Measurements from ENCODE around the gene KMT5C.

KMT5C gene

DNA sequence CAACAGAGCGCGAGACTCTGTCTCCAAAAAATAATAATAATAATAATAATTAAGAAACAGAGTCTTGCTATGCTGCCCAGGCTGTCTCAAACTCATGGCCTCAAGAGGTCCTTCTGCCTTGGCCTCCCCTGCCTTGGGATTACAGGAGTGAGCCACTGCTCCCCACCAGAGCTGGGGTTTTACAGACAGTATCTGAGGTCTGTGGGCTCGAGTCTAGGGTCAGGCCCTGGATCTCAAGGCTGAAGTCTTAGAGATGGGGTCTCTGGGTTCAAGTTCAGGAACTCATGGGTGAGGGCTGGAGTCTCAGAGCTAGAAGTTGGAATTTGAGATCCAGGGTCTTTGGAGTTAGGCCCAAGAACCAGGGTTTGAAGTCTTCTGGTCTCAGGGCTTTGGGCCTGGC lies 27.1 kb downstream of the KMT5C start:
- DNase-seq (ENCODE audit: low read depth in 1 of 2, low spot score in 1 of 2), result no peak

DNA sequence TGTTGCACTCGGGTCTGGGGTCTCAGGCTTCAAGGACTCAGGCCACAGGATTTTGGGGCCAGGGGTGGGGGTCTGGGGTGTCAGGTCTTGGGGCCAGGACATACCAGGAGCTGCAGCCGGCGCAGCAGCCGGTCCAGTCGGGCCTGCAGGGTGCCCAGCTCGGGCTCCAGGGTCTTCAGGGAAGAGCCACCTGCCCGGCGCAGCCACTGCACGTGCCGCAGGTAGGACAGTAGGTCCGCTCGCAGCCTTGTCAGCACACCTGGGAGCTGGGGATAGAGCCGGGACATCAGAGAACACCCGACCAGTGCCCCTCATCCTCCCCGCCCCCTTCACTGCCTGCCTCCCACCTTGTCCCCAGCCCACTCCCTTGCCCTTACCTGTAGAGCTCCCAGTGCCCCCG lies 28.4 kb downstream of the KMT5C start:
- DNase-seq (ENCODE audit: low read depth in 1 of 2, low spot score in 1 of 2), result no peak

DNA sequence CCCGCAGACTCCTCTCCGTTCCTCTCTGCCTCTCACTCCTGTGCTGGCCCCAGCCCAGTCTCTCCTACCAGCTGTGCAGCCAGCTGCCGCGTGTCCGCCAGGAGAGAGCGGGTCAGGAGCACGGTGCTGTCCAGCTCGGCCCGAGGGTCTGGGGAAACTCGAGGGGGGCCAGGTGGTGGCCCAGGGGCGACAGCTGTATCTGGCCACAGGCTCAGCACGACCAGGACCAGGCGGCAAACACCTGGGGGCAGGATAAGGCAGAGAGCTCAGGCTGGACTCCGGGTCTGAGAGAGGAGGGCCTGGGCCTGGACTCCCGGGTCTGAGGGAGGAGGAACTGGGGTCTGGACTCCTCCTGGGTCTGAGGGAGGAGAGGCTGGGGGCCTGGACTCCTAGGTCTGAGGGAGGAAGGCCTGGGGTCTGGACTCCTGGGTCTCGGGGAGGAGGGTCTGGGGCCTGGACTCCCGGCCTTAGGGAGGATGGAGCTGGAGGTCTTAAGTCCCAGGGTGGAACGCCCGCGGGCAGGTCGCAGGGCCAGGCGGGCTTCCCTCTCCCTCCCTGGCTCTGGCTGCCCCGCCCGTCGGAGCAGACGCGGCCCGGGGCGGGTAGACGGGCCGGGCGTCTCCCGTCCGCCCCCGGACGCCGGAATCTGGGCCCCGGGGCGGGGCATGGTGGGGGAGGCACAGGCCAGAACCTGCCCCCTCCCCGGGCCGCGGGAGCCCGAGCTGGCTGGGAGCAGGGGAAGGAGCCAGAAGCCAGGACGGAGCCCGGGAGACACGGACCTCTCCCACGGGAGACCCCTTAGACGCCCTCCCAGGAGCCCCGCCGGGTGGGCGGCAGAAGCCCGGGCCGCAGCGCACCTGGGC lies 29.3 kb downstream of the KMT5C start:
- no peak for DNase-seq (ENCODE audit: low read depth in 1 of 2, low spot score in 1 of 2)

DNA sequence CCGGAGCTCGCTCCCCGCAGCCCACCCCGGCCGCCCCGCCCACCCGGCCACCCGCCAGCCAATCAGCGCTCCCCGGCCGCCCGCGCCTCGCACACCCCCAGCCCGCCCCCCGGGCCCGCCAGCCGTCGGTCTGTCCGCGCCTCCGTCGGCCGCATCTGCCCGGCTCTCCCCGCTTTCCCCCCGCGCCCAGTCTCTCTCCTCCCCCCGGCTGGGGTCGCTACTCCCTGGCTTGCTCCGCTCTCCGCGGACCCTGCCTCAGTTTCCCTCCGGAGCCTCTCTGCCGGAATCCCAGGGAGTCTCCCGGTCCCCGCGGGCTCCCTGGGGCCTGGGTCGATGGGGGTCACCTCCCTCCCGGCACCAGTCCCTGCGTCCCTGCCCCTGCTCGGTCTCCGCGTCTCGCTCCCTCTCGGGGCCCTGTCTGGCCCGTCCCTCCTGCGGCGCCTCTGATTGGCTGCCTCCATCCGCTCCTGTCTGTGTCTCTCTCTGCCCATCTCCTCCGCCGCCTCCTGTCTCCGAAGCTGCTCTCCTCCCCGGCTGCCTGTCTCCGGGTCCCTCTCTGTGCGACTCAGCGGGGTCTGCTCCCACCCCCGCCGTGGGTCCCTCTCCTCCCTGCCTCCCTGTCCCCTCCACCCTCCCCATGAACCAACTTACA lies 30.1 kb downstream of the KMT5C start:
- DNase-seq (ENCODE audit: low read depth in 1 of 2, low spot score in 1 of 2), result no peak

DNA sequence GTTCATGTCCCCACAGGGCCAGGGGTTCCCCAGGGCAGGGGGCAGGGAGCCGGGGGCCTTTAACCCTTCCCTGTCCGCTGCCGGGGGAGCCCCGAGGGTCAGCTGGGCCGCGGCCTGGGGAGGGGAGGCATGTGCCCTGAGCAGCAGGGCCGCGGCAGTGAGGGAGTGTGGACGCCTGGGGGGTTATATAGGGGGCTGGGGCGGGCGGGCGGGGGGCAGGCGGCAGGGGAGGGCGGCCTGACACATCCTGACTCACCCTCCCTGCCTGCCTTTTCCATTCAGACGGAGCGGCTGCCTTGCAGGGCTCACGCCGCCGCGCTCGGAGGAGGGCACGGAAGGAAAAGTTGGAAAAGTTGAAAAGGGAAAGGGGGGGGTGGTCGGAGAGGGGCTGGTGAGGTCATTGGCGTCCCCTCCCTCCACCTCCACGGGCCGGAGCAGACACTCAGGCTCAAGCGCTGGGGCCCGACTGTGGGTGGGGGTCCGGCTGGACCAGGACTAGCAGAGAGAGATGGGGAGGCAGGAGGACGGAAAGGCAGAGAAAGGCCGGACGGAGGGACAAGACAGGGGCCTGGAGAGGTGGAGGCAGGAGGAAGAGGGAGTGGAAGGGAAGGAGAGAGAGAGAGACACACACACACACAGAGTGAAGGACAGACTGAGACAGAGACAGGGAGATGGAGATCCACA lies 30.8 kb downstream of the KMT5C start, which contains the start of gene IL11:
IL11 (minus strand) TSS at position 159 of the 684 bp plus-strand sequence; CDS start at position 6, 153 bp downstream.
- DNase-seq (ENCODE audit: low read depth in 1 of 2, low spot score in 1 of 2), result no peak

DNA sequence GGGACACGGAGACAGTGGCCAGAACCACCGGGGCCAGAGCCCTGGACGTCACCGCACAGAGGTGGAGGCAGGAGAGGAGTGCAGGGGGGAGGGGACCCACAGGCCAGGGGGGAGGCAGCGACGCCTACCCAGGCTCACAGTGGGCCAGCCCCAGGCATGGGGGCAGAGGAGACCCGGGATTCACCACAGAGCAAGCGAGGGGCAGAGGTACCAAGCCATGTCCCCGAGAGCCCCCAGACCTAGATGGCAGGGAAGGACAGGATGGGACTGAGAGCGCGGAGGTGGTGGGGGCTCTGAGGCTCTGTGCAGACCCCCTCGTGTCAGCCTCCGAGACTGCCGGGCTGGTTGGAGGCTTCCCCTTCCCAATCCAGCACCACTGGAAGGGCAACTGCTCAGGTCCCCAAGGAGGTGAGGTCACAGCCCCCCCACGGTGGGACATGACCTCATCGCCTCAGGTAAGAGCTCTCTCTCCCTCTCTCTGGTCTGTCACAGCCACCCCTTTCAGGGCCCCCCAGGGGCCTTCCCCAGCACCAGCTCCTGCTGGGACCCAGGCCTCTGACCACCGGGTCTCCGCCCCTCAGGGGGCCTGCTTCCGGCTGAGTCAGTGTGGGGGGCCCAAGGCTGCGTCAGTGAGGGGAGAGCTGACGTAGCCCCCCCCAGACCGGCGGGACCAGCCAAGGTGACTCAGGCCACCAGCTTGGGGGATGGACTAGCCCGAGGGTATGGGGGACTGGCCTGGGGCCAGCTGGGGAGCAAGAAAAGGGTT lies 32.8 kb downstream of the KMT5C start:
- no peak for DNase-seq (ENCODE audit: low read depth in 1 of 2, low spot score in 1 of 2)

DNA sequence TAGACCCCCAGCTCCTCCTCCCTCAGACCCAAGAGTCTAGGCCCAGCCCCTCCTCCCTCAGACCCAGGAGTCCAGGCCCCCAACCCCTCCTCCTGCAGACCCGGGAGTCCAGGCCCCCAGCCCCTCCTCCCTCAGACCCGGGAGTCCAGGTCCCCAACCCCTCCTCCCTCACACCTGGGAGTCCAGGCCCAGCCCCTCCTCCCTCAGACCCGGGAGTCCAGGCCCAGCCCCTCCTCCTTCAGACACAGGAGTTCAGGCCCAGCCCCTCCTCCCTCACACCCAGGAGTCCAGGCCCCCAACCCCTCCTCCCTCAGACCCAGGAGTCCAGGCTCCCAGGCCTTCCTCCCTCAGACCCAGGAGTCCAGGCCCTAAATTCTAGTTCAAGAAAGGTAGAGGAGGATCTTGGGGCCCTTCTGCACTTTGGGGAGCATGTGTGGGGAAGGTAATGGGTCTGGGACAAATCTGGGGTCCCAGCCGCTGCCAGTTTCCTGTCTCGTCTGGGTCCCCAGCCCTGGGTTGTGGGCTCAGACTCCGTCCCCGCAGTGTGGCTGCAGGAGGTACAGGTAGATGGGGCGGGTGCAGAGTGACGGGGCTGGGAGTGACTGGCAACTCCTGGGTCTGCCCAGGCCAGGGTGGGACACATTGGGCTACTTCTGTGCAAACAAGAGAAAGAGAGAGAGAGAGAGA lies 33.8 kb downstream of the KMT5C start:
- no peak for DNase-seq (ENCODE audit: low read depth in 1 of 2, low spot score in 1 of 2)

DNA sequence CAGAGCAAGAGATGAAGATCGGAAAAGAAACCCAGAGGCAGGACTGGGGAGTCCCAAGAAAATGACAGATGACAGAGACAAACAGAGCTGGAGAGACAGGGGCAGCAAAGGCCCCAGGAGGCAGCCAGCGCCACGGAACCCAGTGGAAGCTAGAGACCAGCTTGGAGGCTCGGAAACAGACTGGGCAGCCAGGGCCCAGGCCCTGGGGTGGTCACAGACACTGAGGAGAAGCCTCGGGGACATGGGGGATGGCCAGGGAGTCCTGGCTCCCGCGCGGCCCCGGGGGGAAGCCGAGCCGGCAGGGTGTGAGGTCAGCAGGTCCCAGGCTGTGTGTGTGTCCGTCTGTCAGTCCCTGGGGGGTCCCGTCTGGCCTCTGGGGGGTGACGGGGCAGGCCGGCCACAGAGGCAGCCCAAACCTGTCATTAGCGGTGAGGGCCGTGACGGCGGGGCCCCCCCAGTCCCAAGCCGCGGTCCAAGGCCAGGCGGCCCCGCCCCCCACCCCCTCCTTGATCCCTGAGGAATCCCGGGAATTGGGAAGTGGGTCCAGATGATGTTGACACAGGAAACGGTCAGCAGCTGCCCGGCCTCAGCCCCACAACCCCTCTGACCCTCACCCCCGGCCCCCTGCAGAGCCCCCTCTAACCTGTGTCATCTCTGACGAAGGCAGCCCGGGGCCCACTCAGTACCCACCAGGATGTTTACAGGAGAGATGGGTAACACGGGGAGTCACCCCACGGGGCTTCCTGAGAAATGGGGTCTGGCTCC lies 34.5 kb downstream of the KMT5C start:
- DNase-seq (ENCODE audit: low read depth in 1 of 2, low spot score in 1 of 2), result no peak

DNA sequence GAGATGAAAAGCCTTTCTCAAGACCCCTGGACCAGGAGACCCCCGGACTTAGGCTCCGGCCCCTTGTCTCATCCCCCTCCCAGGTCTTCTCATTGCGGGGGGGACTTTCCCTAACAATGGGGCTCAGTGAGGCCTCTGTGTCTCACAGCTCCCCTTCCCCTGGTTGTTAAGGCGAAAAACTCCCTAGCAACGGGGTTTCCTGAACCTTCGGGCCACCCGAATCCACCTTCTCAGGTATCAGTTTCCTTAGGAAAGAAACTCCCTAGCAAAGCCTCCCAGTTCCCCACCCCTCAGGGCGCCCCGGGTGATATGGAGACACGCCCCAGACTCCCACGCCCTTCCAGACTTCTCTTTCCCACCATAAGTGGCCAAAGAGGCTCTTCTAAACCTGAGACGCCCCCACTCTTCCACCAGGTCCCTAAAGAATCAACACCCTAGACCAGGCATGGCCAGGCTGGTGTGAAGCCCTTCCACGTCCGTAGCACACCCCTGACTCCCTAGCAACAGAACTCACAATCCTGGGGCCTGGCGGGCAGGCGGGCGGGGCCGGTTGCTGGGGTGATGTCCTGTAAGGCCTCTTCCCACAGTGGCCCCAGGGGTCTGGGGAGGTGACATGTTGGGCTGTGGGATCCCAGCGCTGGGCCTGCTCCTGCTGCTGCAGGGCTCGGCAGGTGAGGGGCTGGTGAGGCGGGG lies 36.7 kb downstream of the KMT5C start, which contains the start of gene TMEM190:
TMEM190 (plus strand) TSS at position 586 of the 693 bp plus-strand sequence; CDS start at position 614, 28 bp downstream.
- DNase-seq (ENCODE audit: low read depth in 1 of 2, low spot score in 1 of 2), result no peak

DNA sequence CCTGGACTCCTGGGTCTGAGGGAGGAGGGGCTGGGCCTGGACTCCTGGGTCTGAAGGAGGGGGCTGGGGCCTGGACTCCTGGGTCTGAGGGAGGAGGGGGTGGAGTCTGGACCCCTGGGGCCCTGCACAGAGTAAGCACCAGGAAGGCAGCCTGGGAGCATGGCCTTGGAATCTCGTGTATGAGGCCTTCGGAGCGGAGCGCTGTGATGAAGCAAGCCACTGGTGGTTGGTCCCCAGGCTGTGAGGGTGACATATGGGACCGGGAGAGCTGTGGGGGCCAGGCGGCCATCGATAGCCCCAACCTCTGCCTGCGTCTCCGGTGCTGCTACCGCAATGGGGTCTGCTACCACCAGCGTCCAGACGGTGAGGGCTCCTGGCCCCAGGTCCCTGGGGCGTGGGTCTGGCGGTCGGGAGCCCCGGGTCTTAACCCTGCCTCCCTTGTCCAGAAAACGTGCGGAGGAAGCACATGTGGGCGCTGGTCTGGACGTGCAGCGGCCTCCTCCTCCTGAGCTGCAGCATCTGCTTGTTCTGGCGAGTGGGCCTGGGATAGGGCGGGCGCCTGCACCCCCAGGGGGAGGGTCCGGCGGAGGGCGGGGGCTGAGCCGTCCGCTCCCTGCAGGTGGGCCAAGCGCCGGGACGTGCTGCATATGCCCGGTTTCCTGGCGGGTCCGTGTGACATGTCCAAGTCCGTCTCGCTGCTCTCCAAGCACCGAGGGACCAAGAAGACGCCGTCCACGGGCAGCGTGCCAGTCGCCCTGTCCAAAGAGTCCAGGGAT lies 37.9 kb downstream of the KMT5C start:
- no peak for DNase-seq (ENCODE audit: low read depth in 1 of 2, low spot score in 1 of 2)

DNA sequence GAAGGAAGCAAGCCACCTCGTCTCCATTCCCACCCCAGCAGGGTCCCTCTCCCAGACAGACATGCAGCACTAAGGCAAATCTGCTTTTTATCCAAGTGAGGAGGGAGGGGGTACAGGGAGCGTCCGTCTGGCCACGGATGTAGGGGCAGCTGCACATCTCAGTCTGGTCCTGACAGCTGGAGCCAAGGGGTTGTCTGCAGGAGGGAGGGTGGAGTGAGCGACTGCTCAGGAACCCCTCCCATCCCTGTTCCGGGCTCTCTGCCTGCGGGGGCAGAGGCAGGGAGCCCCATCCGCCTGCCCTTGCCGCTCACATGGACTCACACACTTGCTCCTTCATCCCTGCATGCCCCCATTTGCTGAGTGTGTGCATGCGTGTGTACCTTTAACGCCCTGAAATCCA lies 39.5 kb downstream of the KMT5C start:
- no peak for DNase-seq (ENCODE audit: low read depth in 1 of 2, low spot score in 1 of 2)

DNA sequence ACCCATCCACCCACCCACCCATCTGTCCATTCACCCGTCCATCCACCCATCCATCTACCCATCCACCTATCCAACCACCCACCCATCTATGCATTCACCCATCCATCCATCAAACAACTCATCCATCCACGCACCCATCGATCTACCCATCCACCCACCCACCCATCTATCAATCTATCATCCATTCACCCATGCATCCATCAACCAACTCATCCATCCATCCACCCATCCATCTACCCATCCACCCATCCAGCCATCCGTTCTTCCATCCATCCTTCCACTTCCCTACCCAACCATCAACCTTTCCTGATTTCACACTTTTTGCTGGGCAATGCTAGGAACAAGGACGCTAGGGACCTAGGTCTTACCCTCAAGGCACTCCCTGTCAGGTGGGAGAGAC lies 42.3 kb downstream of the KMT5C start:
- DNase-seq (ENCODE audit: low read depth in 1 of 2, low spot score in 1 of 2), result no peak

DNA sequence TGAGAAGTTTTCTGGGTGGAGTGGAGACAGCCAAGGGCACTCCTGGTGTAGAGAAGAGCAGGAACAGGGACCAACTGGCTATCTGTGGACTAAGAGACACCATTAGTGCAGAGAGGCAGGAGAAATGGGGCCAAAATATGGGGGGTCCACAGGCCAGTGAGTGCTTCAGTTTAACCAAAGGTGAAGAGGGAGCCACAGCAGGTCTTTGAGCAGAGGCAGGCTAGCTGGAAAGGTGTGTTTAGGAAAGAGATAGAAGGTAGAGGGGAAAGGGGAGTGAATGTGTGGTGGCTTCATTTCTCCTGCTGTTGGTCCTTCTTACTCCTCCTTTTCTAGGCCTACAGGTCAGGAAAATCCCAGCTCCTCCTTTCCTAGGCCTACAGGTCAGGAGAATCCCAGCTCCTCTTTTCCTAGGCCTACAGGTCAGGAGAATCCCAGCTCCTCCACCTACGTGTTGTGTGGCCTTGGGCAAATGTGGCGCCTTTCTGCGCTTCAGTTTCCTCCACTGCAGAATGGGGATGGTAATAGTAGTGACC lies 42.9 kb downstream of the KMT5C start:
- no peak for DNase-seq (ENCODE audit: low read depth in 1 of 2, low spot score in 1 of 2)

DNA sequence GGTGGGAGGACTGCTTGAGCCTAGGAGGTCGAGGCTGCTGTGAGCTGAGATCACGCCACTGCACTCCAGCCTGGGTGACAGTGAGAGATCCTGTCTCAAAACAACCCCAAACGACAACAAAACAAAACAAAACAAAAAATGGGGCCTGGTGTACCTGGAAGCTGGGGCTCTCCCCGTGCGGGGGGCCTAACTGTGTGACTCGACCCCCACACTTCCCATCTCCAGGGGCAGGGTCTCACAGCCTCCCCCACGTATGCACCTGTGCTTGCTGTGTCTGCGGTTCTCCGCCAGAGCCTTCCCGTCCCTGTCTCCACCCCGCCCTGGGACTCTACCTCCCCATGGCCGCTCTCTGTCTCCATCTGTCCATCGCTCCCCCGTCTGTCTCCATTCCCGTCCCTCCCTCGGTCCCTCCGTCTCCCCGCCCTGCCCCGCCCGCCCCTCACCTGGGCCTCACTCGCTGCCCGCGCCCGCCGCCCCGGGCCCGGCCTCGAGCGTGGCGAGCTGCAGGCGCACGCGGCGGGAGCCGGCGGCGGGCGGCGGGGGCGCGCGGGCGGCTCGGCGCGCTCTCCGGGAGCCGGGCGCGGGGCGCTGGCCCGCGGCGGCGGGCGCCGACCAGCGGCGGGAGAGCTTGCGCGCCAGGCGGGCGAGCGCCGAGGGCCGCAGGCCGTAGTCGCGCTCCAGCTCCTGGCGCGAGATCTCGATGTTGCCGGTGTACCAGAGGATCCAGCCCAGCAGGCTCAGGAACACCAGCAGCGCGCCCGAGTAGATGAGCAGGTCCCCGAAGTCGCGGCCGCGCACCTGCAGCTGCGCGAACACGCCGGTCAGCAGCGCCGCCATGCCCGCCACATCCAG lies 43.8 kb downstream of the KMT5C start:
- no peak for DNase-seq (ENCODE audit: low read depth in 1 of 2, low spot score in 1 of 2)

DNA sequence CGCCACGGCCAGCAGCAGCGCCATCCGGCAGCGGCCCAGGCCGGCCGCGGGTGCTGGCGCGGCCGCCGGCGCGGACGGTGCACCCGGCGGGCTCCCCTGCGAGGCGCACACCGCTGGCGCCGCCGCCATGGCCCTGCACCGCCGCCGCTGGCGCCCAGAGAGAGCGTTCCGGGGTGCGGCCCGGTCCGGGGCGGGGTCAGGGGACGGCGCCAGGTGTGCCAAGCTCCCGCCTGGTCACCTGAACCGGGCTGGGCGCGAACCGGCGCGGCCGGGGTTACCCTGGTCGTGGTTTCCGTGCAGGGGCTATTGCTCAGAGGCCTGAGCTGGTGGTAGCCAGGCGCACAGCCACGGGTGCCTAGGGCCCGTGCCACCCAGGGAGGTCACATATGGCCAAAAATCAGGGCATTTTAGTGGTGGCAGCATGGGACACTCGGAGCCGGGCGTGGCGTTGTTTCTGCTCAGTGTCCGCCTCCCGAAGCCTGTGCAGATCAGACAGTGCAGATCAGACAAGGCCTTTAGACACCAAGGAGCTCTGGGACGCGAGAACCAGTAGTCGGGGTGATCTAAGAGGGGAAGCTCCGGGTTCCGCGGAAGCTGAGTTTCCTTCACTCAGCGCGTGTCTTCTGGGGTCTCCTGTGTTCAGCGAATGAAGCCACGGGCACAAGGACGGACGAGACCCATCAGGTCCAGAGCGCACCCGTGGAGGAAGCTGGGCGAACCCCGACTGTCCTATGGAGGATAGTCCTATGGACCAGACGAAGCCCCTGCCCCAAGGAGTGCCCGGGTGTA lies 44.6 kb downstream of the KMT5C start, which contains the start of gene TMEM238:
TMEM238 (minus strand) TSS at position 162 of the 789 bp plus-strand sequence; CDS start at position 129, 33 bp downstream.
- DNase-seq (ENCODE audit: low read depth in 1 of 2, low spot score in 1 of 2), result no peak

Measured in activated CD4-positive, alpha-beta T cell treated with anti-CD3 and anti-CD28 coated beads, Interleukin-2, amount 50 U/mL, for 24 hours (primary cell).